ENCODE results near the gene ADAMTS2.

ADAMTS2 gene

GRCh38 chr5:179235416-179236400, 109.6 kb downstream of the ADAMTS2 start:
- no peak for DNase-seq
- in situ Hi-C loops (cut with HindIII; ENCODE audit: low pct_ligation_motif_present, low pct_unique_long_range_greater_than_20kb, low sequenced_read_pairs) = no loop called here

GRCh38 chr5:179234563-179235135, 110.6 kb downstream of the ADAMTS2 start:
- in situ Hi-C loops (cut with HindIII; ENCODE audit: low pct_ligation_motif_present, low pct_unique_long_range_greater_than_20kb, low sequenced_read_pairs) = no loop called here
- no peak for DNase-seq

GRCh38 chr5:179233909-179234562, 111.2 kb downstream of the ADAMTS2 start:
- in situ Hi-C loops (cut with HindIII; ENCODE audit: low pct_ligation_motif_present, low pct_unique_long_range_greater_than_20kb, low sequenced_read_pairs) = no loop called here
- no peak for DNase-seq

- in situ Hi-C loops (cut with HindIII; ENCODE audit: low pct_ligation_motif_present, low pct_unique_long_range_greater_than_20kb, low sequenced_read_pairs) = no loop called here
- no peak for DNase-seq
These were observed 113.0 kb downstream of the ADAMTS2 start for GRCh38 chr5:179232091-179232735.

GRCh38 chr5:179231309-179231708, 114.0 kb downstream of the ADAMTS2 start:
- DNase-seq = no peak

GRCh38 chr5:179230061-179230461, 115.2 kb downstream of the ADAMTS2 start:
- no peak for DNase-seq
- in situ Hi-C loops (cut with HindIII; ENCODE audit: low pct_ligation_motif_present, low pct_unique_long_range_greater_than_20kb, low sequenced_read_pairs) = no loop called here

More at GRCh38 chr5:179231309-179231708, 114.0 kb downstream of the ADAMTS2 start:
- in situ Hi-C loops (cut with HindIII; ENCODE audit: low pct_ligation_motif_present, low pct_unique_long_range_greater_than_20kb, low sequenced_read_pairs) = no loop called here

GRCh38 chr5:179229331-179229831, 115.9 kb downstream of the ADAMTS2 start:
- in situ Hi-C loops (cut with HindIII; ENCODE audit: low pct_ligation_motif_present, low pct_unique_long_range_greater_than_20kb, low sequenced_read_pairs) = no loop called here
- DNase-seq = no peak

- in situ Hi-C loops (cut with HindIII; ENCODE audit: low pct_ligation_motif_present, low pct_unique_long_range_greater_than_20kb, low sequenced_read_pairs) = no loop called here
- no peak for DNase-seq
These were observed 116.7 kb downstream of the ADAMTS2 start for GRCh38 chr5:179228341-179229121.

GRCh38 chr5:179227580-179228311, 117.5 kb downstream of the ADAMTS2 start:
- in situ Hi-C loops (cut with HindIII; ENCODE audit: low pct_ligation_motif_present, low pct_unique_long_range_greater_than_20kb, low sequenced_read_pairs) = no loop called here
- no peak for DNase-seq

GRCh38 chr5:179227229-179227579, 118.1 kb downstream of the ADAMTS2 start:
- in situ Hi-C loops (cut with HindIII; ENCODE audit: low pct_ligation_motif_present, low pct_unique_long_range_greater_than_20kb, low sequenced_read_pairs) = no loop called here
- DNase-seq = no peak

GRCh38 chr5:179226696-179227095, 118.6 kb downstream of the ADAMTS2 start:
- in situ Hi-C loops (cut with HindIII; ENCODE audit: low pct_ligation_motif_present, low pct_unique_long_range_greater_than_20kb, low sequenced_read_pairs) = no loop called here
- DNase-seq = no peak

GRCh38 chr5:179225387-179225786, 119.9 kb downstream of the ADAMTS2 start:
- DNase-seq = no peak
- in situ Hi-C loops (cut with HindIII; ENCODE audit: low pct_ligation_motif_present, low pct_unique_long_range_greater_than_20kb, low sequenced_read_pairs) = no loop called here

GRCh38 chr5:179224741-179225140, 120.5 kb downstream of the ADAMTS2 start:
- no peak for DNase-seq
- in situ Hi-C loops (cut with HindIII; ENCODE audit: low pct_ligation_motif_present, low pct_unique_long_range_greater_than_20kb, low sequenced_read_pairs) = no loop called here

GRCh38 chr5:179223961-179224360, 121.3 kb downstream of the ADAMTS2 start:
- in situ Hi-C loops (cut with HindIII; ENCODE audit: low pct_ligation_motif_present, low pct_unique_long_range_greater_than_20kb, low sequenced_read_pairs) = no loop called here
- no peak for DNase-seq

GRCh38 chr5:179223528-179223927, 121.7 kb downstream of the ADAMTS2 start:
- no peak for DNase-seq
- in situ Hi-C loops (cut with HindIII; ENCODE audit: low pct_ligation_motif_present, low pct_unique_long_range_greater_than_20kb, low sequenced_read_pairs) = no loop called here

GRCh38 chr5:179222246-179223017, 122.8 kb downstream of the ADAMTS2 start:
- no peak for DNase-seq
- in situ Hi-C loops (cut with HindIII; ENCODE audit: low pct_ligation_motif_present, low pct_unique_long_range_greater_than_20kb, low sequenced_read_pairs) = no loop called here

- in situ Hi-C loops (cut with HindIII; ENCODE audit: low pct_ligation_motif_present, low pct_unique_long_range_greater_than_20kb, low sequenced_read_pairs) = no loop called here
- no peak for DNase-seq
These were observed 123.4 kb downstream of the ADAMTS2 start for GRCh38 chr5:179221877-179222220.

All from ACHN (cell line).